Measurements from ENCODE around the gene ASTN2. TPM values are rescaled to one million over a fixed set of nuclear protein-coding genes. Genes with fewer than 3 reads are reported as not detected.

Gene ASTN2
- total and polyA plus RNA-seq, 3 donors from 2014 or later: 55.7 to 157 (median 117) TPM

- H3K9me3 ChIP-seq: no peaks in the 10 kb centered on the region
- H3K27me3 ChIP-seq: no peaks in the 10 kb centered on the region
- H3K27ac ChIP-seq: no peak overlapping the region
- H3K4me1 ChIP-seq: no peaks in the 10 kb centered on the region
- intact Hi-C loops (cut with DNase I; ENCODE audit: low total_unique reads): no loop called here
- TF ChIP-seq CTCF (IDR thresholded peaks at IDR 0.05) (no peak), POLR2A (IDR thresholded peaks at IDR 0.05) (no peak)
- 64 to 72% methylated on average over 6 of the region's 6 CpGs for WGBS, 2 donors
- H3K36me3 ChIP-seq (ENCODE audit: low read depth, missing control alignments): no peaks in the 10 kb centered on the region
- DNase-seq: no peak
- H3K4me3 ChIP-seq: no peak overlapping the region
These were observed 1026.7 kb downstream of the ASTN2 start for GRCh38 chr9:116387934-116388698.

- H3K36me3 ChIP-seq (ENCODE audit: low read depth, missing control alignments): no peaks in the 10 kb centered on the region
- intact Hi-C loops (cut with DNase I; ENCODE audit: low total_unique reads): no loop called here
- WGBS, 2 donors: 58 to 71% methylated on average over 4 of the region's 4 CpGs
These were observed 1030.9 kb downstream of the ASTN2 start for GRCh38 chr9:116383936-116384335.

DNA sequence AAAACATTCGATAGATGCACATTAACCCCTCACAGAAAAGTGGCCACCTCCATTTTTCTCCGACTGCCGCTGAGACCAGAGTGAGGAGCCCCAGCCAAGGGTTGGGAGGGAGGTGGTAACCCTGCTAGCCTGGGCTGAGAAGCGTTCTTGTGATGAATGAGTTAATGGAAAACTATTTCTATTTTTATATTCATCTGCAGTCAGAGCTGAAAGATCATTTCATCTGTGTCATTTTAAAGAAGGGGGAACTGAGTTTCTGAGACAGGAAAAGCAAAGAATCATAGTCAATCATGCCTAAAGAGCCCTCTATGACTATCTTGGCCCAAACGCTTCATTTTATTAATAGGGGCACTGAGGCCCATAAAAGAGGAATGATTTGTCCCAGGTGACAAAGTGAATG, 1031.7 kb downstream of the ASTN2 start:
- Histone ChIP-seq H3K9me3 (no peaks in the 10 kb centered on the region), H3K36me3 (ENCODE audit: low read depth, missing control alignments) (no peaks in the 10 kb centered on the region), H3K27ac (no peak overlapping the region), H3K27me3 (no peaks in the 10 kb centered on the region), H3K4me1 (no peaks in the 10 kb centered on the region), H3K4me3 (no peak overlapping the region)
- no peak for DNase-seq
- no peak for TF ChIP-seq POLR2A (IDR thresholded peaks at IDR 0.05)
- TF ChIP-seq CTCF (IDR thresholded peaks at IDR 0.05): no peak
- 76 to 87% methylated on average over 5 of the region's 5 CpGs for WGBS, 2 donors
- intact Hi-C loops (cut with DNase I; ENCODE audit: low total_unique reads): no loop called here

More at GRCh38 chr9:116383936-116384335, 1030.9 kb downstream of the ASTN2 start:
- H3K27ac ChIP-seq: no peak overlapping the region
- no peak for DNase-seq
- no peaks in the 10 kb centered on the region for H3K9me3 ChIP-seq
- H3K4me1 ChIP-seq: no peaks in the 10 kb centered on the region
- no peaks in the 10 kb centered on the region for H3K27me3 ChIP-seq
- no peak overlapping the region for H3K4me3 ChIP-seq
- no peak for TF ChIP-seq CTCF (IDR thresholded peaks at IDR 0.05)
- TF ChIP-seq POLR2A (IDR thresholded peaks at IDR 0.05): no peak

GRCh38 chr9:116382053-116382452, 1032.8 kb downstream of the ASTN2 start:
- Histone ChIP-seq H3K36me3 (ENCODE audit: low read depth, missing control alignments) (no peaks in the 10 kb centered on the region), H3K27ac (no peak overlapping the region), H3K4me3 (no peak overlapping the region), H3K9me3 (no peaks in the 10 kb centered on the region), H3K4me1 (no peaks in the 10 kb centered on the region), H3K27me3 (no peaks in the 10 kb centered on the region)
- intact Hi-C loops (cut with DNase I; ENCODE audit: low total_unique reads): no loop called here
- DNase-seq: no peak
- no peak for TF ChIP-seq CTCF (IDR thresholded peaks at IDR 0.05)
- TF ChIP-seq POLR2A (IDR thresholded peaks at IDR 0.05): no peak
- whole genome bisulfite sequencing, 2 donors: 74 to 85% methylated on average over 4 of the region's 4 CpGs

- WGBS, 2 donors: 92% methylated on average over 2 of the region's 2 CpGs
- no peak overlapping the region for H3K27ac ChIP-seq
- H3K4me1 ChIP-seq: no peaks in the 10 kb centered on the region
- intact Hi-C loops (cut with DNase I; ENCODE audit: low total_unique reads): no loop called here
- H3K27me3 ChIP-seq: no peaks in the 10 kb centered on the region
- no peaks in the 10 kb centered on the region for H3K9me3 ChIP-seq
- no peak overlapping the region for H3K4me3 ChIP-seq
- H3K36me3 ChIP-seq (ENCODE audit: low read depth, missing control alignments): no peaks in the 10 kb centered on the region
- DNase-seq: no peak
- TF ChIP-seq POLR2A (IDR thresholded peaks at IDR 0.05): no peak
- no peak for TF ChIP-seq CTCF (IDR thresholded peaks at IDR 0.05)
These were observed 1033.5 kb downstream of the ASTN2 start for GRCh38 chr9:116381350-116381749.

Data from testis (tissue), 3 donors.